HG03139 (cell line): ENCODE results near the gene TNS2.
"Not testable (repeated sequence)": the region's sequence is repeated elsewhere in the genome, so short reads cannot be mapped to it uniquely, and the experiment has no call there.

Experiments
- ATAC-seq: cut with Tn5 transposase; IDR thresholded peaks from one replicate; pipeline ENCODE4 v1.9.1; 2021; ENCODE audit not compliant: unreplicated experiment

The TNS2 gene

GRCh38 chr12:53094796-53095595 lies 45.1 kb downstream of the TNS2 start:
- ATAC-seq, result not testable (repeated sequence)

GRCh38 chr12:53095596-53095895 lies 45.7 kb downstream of the TNS2 start:
- ATAC-seq, result not testable (repeated sequence)

GRCh38 chr12:53096089-53096741 lies 46.4 kb downstream of the TNS2 start:
- ATAC-seq, result no peak

- no peak for ATAC-seq
These were observed 46.9 kb downstream of the TNS2 start for GRCh38 chr12:53096759-53097158.

GRCh38 chr12:53097207-53097563 lies 47.3 kb downstream of the TNS2 start:
- no peak for ATAC-seq

- no peak for ATAC-seq
These were observed 47.9 kb downstream of the TNS2 start, which contains the start of gene IGFBP6 for GRCh38 chr12:53097564-53098353. Gene IGFBP6 (plus strand): TSS chr12:53097667. CDS start chr12:53097718, 51 bp downstream.

GRCh38 chr12:53098354-53098981 lies 48.6 kb downstream of the TNS2 start:
- no peak for ATAC-seq

- ATAC-seq, result no peak
These were observed 49.4 kb downstream of the TNS2 start for GRCh38 chr12:53099071-53099882.

GRCh38 chr12:53100466-53101151 lies 50.7 kb downstream of the TNS2 start:
- no peak for ATAC-seq

- ATAC-seq, result no peak
These were observed 51.4 kb downstream of the TNS2 start for GRCh38 chr12:53101266-53101665.

- no peak for ATAC-seq
These were observed 52.3 kb downstream of the TNS2 start for GRCh38 chr12:53101931-53102781.

- peak; percentile 53 for ATAC-seq
These were observed 53.3 kb downstream of the TNS2 start, which contains the start of gene SOAT2 for GRCh38 chr12:53102883-53103807. Gene SOAT2 (plus strand): TSS chr12:53103486. CDS start chr12:53103578, 92 bp downstream.

GRCh38 chr12:53103860-53104305 lies 54.0 kb downstream of the TNS2 start:
- ATAC-seq, result no peak

GRCh38 chr12:53105256-53105655 lies 55.4 kb downstream of the TNS2 start:
- ATAC-seq, result no peak

GRCh38 chr12:53105712-53106439 lies 56.0 kb downstream of the TNS2 start:
- ATAC-seq, result no peak

GRCh38 chr12:53107122-53107521 lies 57.3 kb downstream of the TNS2 start:
- no peak for ATAC-seq

- not testable (repeated sequence) for ATAC-seq
These were observed 62.6 kb downstream of the TNS2 start for GRCh38 chr12:53112431-53112830.
